Activated naive CD4-positive, alpha-beta T cell treated with anti-CD3 and anti-CD28 coated beads, Interleukin-2, amount 50 U/mL, for 24 hours (primary cell): Measurements from ENCODE around the gene POLR2L.
A peak's percentile ranks its signal among the peaks of the same experiment; 100 is the strongest.

Experiments used
- H3K27ac Mint-ChIP-seq: one replicate; pipeline ENCODE4 v1.8.0; 2021; ENCODE audit warnings: mild to moderate bottlenecking, mixed read lengths
- H3K27me3 Mint-ChIP-seq: one replicate; pipeline ENCODE4 v1.8.0; 2021; ENCODE audit warnings: mixed read lengths
- H3K36me3 Mint-ChIP-seq: one replicate; pipeline ENCODE4 v1.8.0; 2021; ENCODE audit warnings: mixed read lengths
- H3K4me1 Mint-ChIP-seq: one replicate; pipeline ENCODE4 v1.8.0; 2021; ENCODE audit warnings: mixed read lengths
- H3K4me3 Mint-ChIP-seq: one replicate; pipeline ENCODE4 v1.8.0; 2021; ENCODE audit warnings: mild to moderate bottlenecking, mixed read lengths
- H3K9me3 Mint-ChIP-seq: one replicate; pipeline ENCODE4 v1.8.0; 2021; ENCODE audit warnings: mixed read lengths

The POLR2L gene

GRCh38 chr11:873706-874105 lies 31.4 kb upstream of the POLR2L start:
- Mint-ChIP-seq H3K36me3 (peaks cover 6% of the 10 kb centered on the region), H3K27me3 (no peaks in the 10 kb centered on the region), H3K4me3 (no peak overlapping the region), H3K27ac (no peak overlapping the region), H3K4me1 (no peaks in the 10 kb centered on the region), H3K9me3 (no peaks in the 10 kb centered on the region)

- H3K27ac Mint-ChIP-seq, result no peak overlapping the region
- no peaks in the 10 kb centered on the region for H3K4me1 Mint-ChIP-seq
- H3K27me3 Mint-ChIP-seq, result no peaks in the 10 kb centered on the region
- H3K36me3 Mint-ChIP-seq, result peaks cover 6% of the 10 kb centered on the region
- H3K9me3 Mint-ChIP-seq, result no peaks in the 10 kb centered on the region
- H3K4me3 Mint-ChIP-seq, result no peak overlapping the region
Observed at GRCh38 chr11:872799-873198, 30.5 kb upstream of the POLR2L start.

GRCh38 chr11:871472-871871 lies 29.1 kb upstream of the POLR2L start:
- Mint-ChIP-seq H3K36me3 (peaks cover 4% of the 10 kb centered on the region), H3K4me3 (no peak overlapping the region), H3K27ac (no peak overlapping the region), H3K4me1 (no peaks in the 10 kb centered on the region), H3K27me3 (no peaks in the 10 kb centered on the region), H3K9me3 (no peaks in the 10 kb centered on the region)

GRCh38 chr11:870418-870817 lies 28.1 kb upstream of the POLR2L start:
- H3K36me3 Mint-ChIP-seq, result peaks cover 4% of the 10 kb centered on the region

GRCh38 chr11:870127-870413 lies 27.7 kb upstream of the POLR2L start:
- no peak overlapping the region for H3K27ac Mint-ChIP-seq
- no peak overlapping the region for H3K4me3 Mint-ChIP-seq
- H3K4me1 Mint-ChIP-seq, result no peaks in the 10 kb centered on the region
- peaks cover 4% of the 10 kb centered on the region for H3K36me3 Mint-ChIP-seq
- H3K9me3 Mint-ChIP-seq, result no peaks in the 10 kb centered on the region
- H3K27me3 Mint-ChIP-seq, result no peaks in the 10 kb centered on the region

More at GRCh38 chr11:870418-870817, 28.1 kb upstream of the POLR2L start:
- Mint-ChIP-seq H3K4me1 (no peaks in the 10 kb centered on the region), H3K27me3 (no peaks in the 10 kb centered on the region), H3K4me3 (no peak overlapping the region), H3K9me3 (no peaks in the 10 kb centered on the region), H3K27ac (no peak overlapping the region)

GRCh38 chr11:869399-870126 lies 27.2 kb upstream of the POLR2L start:
- Mint-ChIP-seq H3K9me3 (no peaks in the 10 kb centered on the region), H3K36me3 (peaks cover 3% of the 10 kb centered on the region), H3K4me3 (no peak overlapping the region), H3K27me3 (no peaks in the 10 kb centered on the region), H3K27ac (no peak overlapping the region), H3K4me1 (no peaks in the 10 kb centered on the region)

GRCh38 chr11:868802-869201 lies 26.5 kb upstream of the POLR2L start:
- no peaks in the 10 kb centered on the region for H3K27me3 Mint-ChIP-seq
- H3K9me3 Mint-ChIP-seq, result no peaks in the 10 kb centered on the region
- no peak overlapping the region for H3K4me3 Mint-ChIP-seq
- H3K4me1 Mint-ChIP-seq, result no peaks in the 10 kb centered on the region
- peaks cover 2% of the 10 kb centered on the region for H3K36me3 Mint-ChIP-seq
- H3K27ac Mint-ChIP-seq, result no peak overlapping the region

GRCh38 chr11:868394-868793 lies 26.1 kb upstream of the POLR2L start:
- Mint-ChIP-seq H3K27me3 (no peaks in the 10 kb centered on the region), H3K4me3 (no peak overlapping the region), H3K4me1 (no peaks in the 10 kb centered on the region), H3K9me3 (no peaks in the 10 kb centered on the region), H3K27ac (no peak overlapping the region), H3K36me3 (no peaks in the 10 kb centered on the region)

- H3K36me3 Mint-ChIP-seq, result no peaks in the 10 kb centered on the region
- H3K4me3 Mint-ChIP-seq, result no peak overlapping the region
- no peaks in the 10 kb centered on the region for H3K4me1 Mint-ChIP-seq
- no peaks in the 10 kb centered on the region for H3K27me3 Mint-ChIP-seq
- no peaks in the 10 kb centered on the region for H3K9me3 Mint-ChIP-seq
- H3K27ac Mint-ChIP-seq, result no peak overlapping the region
Observed at GRCh38 chr11:867856-868358, 25.6 kb upstream of the POLR2L start.

- Mint-ChIP-seq H3K9me3 (no peaks in the 10 kb centered on the region), H3K4me3 (no peak overlapping the region), H3K27ac (no peak overlapping the region), H3K27me3 (no peaks in the 10 kb centered on the region), H3K4me1 (no peaks in the 10 kb centered on the region), H3K36me3 (no peaks in the 10 kb centered on the region)
Observed at GRCh38 chr11:866481-866880, 24.2 kb upstream of the POLR2L start.

GRCh38 chr11:865462-866430 lies 23.4 kb upstream of the POLR2L start:
- no peaks in the 10 kb centered on the region for H3K9me3 Mint-ChIP-seq
- H3K27me3 Mint-ChIP-seq, result no peaks in the 10 kb centered on the region
- peak overlapping the region; percentile 15 for H3K4me3 Mint-ChIP-seq
- H3K27ac Mint-ChIP-seq, result no peak overlapping the region
- no peaks in the 10 kb centered on the region for H3K4me1 Mint-ChIP-seq
- H3K36me3 Mint-ChIP-seq, result no peaks in the 10 kb centered on the region

- no peak overlapping the region for H3K27ac Mint-ChIP-seq
- H3K4me3 Mint-ChIP-seq, result no peak overlapping the region
Observed at GRCh38 chr11:864898-865297, 22.6 kb upstream of the POLR2L start.

GRCh38 chr11:863910-864827 lies 21.8 kb upstream of the POLR2L start:
- Mint-ChIP-seq H3K27me3 (no peaks in the 10 kb centered on the region), H3K36me3 (no peaks in the 10 kb centered on the region), H3K4me3 (no peak overlapping the region), H3K9me3 (no peaks in the 10 kb centered on the region), H3K4me1 (no peaks in the 10 kb centered on the region), H3K27ac (no peak overlapping the region)

More at GRCh38 chr11:864898-865297, 22.6 kb upstream of the POLR2L start:
- H3K4me1 Mint-ChIP-seq, result no peaks in the 10 kb centered on the region
- H3K36me3 Mint-ChIP-seq, result no peaks in the 10 kb centered on the region
- no peaks in the 10 kb centered on the region for H3K9me3 Mint-ChIP-seq
- no peaks in the 10 kb centered on the region for H3K27me3 Mint-ChIP-seq

GRCh38 chr11:863023-863909 lies 20.9 kb upstream of the POLR2L start:
- H3K27me3 Mint-ChIP-seq, result no peaks in the 10 kb centered on the region
- H3K4me3 Mint-ChIP-seq, result no peak overlapping the region
- H3K27ac Mint-ChIP-seq, result no peak overlapping the region
- no peaks in the 10 kb centered on the region for H3K9me3 Mint-ChIP-seq
- no peaks in the 10 kb centered on the region for H3K36me3 Mint-ChIP-seq
- H3K4me1 Mint-ChIP-seq, result no peaks in the 10 kb centered on the region

- Mint-ChIP-seq H3K36me3 (no peaks in the 10 kb centered on the region), H3K4me3 (no peak overlapping the region), H3K9me3 (no peaks in the 10 kb centered on the region), H3K27me3 (no peaks in the 10 kb centered on the region), H3K4me1 (no peaks in the 10 kb centered on the region), H3K27ac (no peak overlapping the region)
Observed at GRCh38 chr11:862696-863022, 20.3 kb upstream of the POLR2L start.
